Left ventricle myocardium inferior (tissue), 1 donor: ENCODE measurements around the gene KLHL35. TPM values are rescaled to one million over a fixed set of nuclear protein-coding genes. Genes with fewer than 3 reads are reported as not detected.

ENCODE experiments used
- DNase-seq: peaks from one replicate; pipeline ENCODE4 v3.0.0-alpha.2; 2020
- H3K27ac ChIP-seq: fragments of 200-600 bp; replicated peaks from 2 replicates; pipeline ENCODE4 v1.8.0; 2021
- H3K27me3 ChIP-seq: fragments of 200-600 bp; 2 replicates; pipeline ENCODE4 v1.8.0; 2021; ENCODE audit warnings: low read depth
- H3K36me3 ChIP-seq: fragments of 200-600 bp; 2 replicates; pipeline ENCODE4 v1.8.0; 2021
- H3K4me1 ChIP-seq: fragments of 200-600 bp; 2 replicates; pipeline ENCODE4 v1.8.0; 2021
- H3K4me3 ChIP-seq: fragments of 200-600 bp; 2 replicates; pipeline ENCODE4 v1.8.0; 2021; ENCODE audit warnings: mild to moderate bottlenecking, moderate library complexity
- H3K9me3 ChIP-seq: fragments of 200-600 bp; replicated peaks from 2 replicates; pipeline ENCODE4 v1.8.0; 2021
- intact Hi-C: fragments of 100-400 bp; cut with micrococcal nuclease; formaldehyde crosslinking; loops from one replicate; pipeline ENCODE4 v1.11.0; 2022
- total RNA-seq: library from RNA; stranded (reverse); fragmentation: NEBNext Ultra II Directional; extraction: Animal tissue kit (Norgen Biotek cat#: 25700); gene quantifications from one replicate; pipeline ENCODE4 v1.2.1, GENCODE V29; 2021
- TF ChIP-seq, protein P1 (sequence below): fragments of 200-600 bp; IDR thresholded peaks from 2 replicates; pipeline ENCODE4 v1.8.0; 2021; ENCODE audit warnings: antibody characterized with exemption, mild to moderate bottlenecking, borderline replicate concordance
- donor health status: DM: no; HTN: yes; CAD: no; lungs with severe emphysema.

The KLHL35 gene
- total RNA-seq, 1 donor from 2014 or later: 0.74 TPM

DNA sequence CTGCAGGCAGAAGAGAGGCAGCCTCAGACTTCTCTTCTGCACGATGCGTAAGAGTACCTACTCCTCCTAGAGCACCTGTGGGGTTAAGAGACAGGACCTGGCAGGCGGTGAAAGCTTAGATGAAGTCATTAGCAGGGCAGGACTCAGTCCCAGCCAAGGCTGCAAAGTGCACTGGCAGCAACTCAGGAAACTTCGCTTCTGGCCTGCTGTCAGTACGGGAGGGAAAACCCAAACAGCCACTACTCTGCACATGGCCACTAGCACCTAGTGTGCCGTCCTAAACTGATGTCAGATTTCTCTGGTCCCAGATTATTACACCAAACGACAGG, 8.8 kb upstream of the KLHL35 start:
- TF ChIP-seq, protein P1, sequence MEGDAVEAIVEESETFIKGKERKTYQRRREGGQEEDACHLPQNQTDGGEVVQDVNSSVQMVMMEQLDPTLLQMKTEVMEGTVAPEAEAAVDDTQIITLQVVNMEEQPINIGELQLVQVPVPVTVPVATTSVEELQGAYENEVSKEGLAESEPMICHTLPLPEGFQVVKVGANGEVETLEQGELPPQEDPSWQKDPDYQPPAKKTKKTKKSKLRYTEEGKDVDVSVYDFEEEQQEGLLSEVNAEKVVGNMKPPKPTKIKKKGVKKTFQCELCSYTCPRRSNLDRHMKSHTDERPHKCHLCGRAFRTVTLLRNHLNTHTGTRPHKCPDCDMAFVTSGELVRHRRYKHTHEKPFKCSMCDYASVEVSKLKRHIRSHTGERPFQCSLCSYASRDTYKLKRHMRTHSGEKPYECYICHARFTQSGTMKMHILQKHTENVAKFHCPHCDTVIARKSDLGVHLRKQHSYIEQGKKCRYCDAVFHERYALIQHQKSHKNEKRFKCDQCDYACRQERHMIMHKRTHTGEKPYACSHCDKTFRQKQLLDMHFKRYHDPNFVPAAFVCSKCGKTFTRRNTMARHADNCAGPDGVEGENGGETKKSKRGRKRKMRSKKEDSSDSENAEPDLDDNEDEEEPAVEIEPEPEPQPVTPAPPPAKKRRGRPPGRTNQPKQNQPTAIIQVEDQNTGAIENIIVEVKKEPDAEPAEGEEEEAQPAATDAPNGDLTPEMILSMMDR: no peak
- DNase-seq: peak; percentile 36

GRCh38 chr11:75440960-75441803, 8.2 kb upstream of the KLHL35 start:
- Histone ChIP-seq H3K4me1 (peaks cover 10% of the 10 kb centered on the region), H3K27ac (no peak overlapping the region), H3K27me3 (no peaks in the 10 kb centered on the region), H3K36me3 (no peaks in the 10 kb centered on the region), H3K9me3 (no peaks in the 10 kb centered on the region), H3K4me3 (no peak overlapping the region)
- intact Hi-C loops: no loop called here
- TF ChIP-seq, protein P1: no peak
- no peak for DNase-seq

More for the DNA sequence above, 8.8 kb upstream of the KLHL35 start:
- H3K4me1 ChIP-seq: peaks cover 10% of the 10 kb centered on the region
- intact Hi-C loops: no loop called here
- no peaks in the 10 kb centered on the region for H3K9me3 ChIP-seq
- H3K36me3 ChIP-seq: no peaks in the 10 kb centered on the region
- no peak overlapping the region for H3K27ac ChIP-seq
- H3K4me3 ChIP-seq: no peak overlapping the region
- no peaks in the 10 kb centered on the region for H3K27me3 ChIP-seq

- H3K36me3 ChIP-seq: no peaks in the 10 kb centered on the region
- intact Hi-C loops: no loop called here
- DNase-seq: no peak
- peaks cover 10% of the 10 kb centered on the region for H3K4me1 ChIP-seq
- TF ChIP-seq, protein P1: no peak
- no peaks in the 10 kb centered on the region for H3K9me3 ChIP-seq
- H3K27ac ChIP-seq: no peak overlapping the region
- peaks cover 3% of the 10 kb centered on the region for H3K27me3 ChIP-seq
- no peak overlapping the region for H3K4me3 ChIP-seq
These were observed 6.6 kb upstream of the KLHL35 start for GRCh38 chr11:75439495-75440120.

DNA sequence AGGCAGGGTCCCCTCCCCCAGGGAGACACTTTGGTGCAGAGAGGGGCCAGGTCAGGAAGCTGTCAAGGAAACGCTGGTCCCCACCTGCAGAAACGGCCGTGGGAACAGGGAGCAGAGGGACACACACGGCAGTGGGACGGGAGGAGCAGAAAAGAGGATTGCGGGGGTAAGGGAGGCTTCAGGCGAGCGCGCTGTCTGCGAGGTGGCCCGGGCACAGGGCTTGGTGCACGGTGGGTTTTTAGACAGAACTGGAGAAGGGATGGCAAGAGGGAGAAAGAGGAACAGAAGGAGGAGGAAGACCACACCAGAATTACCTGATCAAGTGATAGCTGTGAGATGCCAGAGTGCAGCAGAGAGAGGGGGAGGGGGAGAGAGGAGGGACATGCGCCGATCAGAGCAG, 6.0 kb upstream of the KLHL35 start:
- H3K4me3 ChIP-seq: no peak overlapping the region
- no peak overlapping the region for H3K27ac ChIP-seq
- no peaks in the 10 kb centered on the region for H3K36me3 ChIP-seq
- TF ChIP-seq, protein P1: no peak
- no peaks in the 10 kb centered on the region for H3K9me3 ChIP-seq
- intact Hi-C loops: no loop called here
- peaks cover 8% of the 10 kb centered on the region for H3K27me3 ChIP-seq
- no peak for DNase-seq
- peaks cover 10% of the 10 kb centered on the region for H3K4me1 ChIP-seq

- TF ChIP-seq, protein P1: no peak
- no peaks in the 10 kb centered on the region for H3K36me3 ChIP-seq
These were observed 5.1 kb upstream of the KLHL35 start for GRCh38 chr11:75437966-75438659.

More at GRCh38 chr11:75437966-75438659, 5.1 kb upstream of the KLHL35 start:
- peaks cover 18% of the 10 kb centered on the region for H3K27me3 ChIP-seq
- intact Hi-C loops: no loop called here
- no peaks in the 10 kb centered on the region for H3K9me3 ChIP-seq
- peaks cover 10% of the 10 kb centered on the region for H3K4me1 ChIP-seq
- H3K27ac ChIP-seq: no peak overlapping the region
- no peak for DNase-seq
- H3K4me3 ChIP-seq: no peak overlapping the region
